SK-N-SH (cell line): Measurements from ENCODE around the gene FBN1. TPM values are rescaled to one million over a fixed set of nuclear protein-coding genes. Genes with fewer than 3 reads are reported as not detected.

Experiments used
- CTCF ChIA-PET: fragments of 300-600, 350-600 bp; formaldehyde crosslinking; extraction: SDS; loops from one replicate; lab custom pipeline; 2021; lab: Yijun Ruan, JAX
- POLR2A ChIA-PET: fragments of 350-600 bp; sonication (Branson Sonifier 250); formaldehyde crosslinking; extraction: SDS; loops from one replicate; lab custom pipeline; 2020; ENCODE audit warnings: antibody characterized with exemption, inconsistent platforms; lab: Yijun Ruan, JAX
- DNase-seq: peaks from one replicate; pipeline ENCODE4 v3.0.0; 2012
- H2AFZ ChIP-seq: fragments of 200-600 bp; sonication (generic); 2 replicates; pipeline ENCODE4 v1.8.1; 2016; ENCODE audit warnings: antibody characterized with exemption, mild to moderate bottlenecking, low read depth
- H3F3A ChIP-seq: fragments of 200-600 bp; sonication (generic); replicated peaks from 2 replicates; pipeline ENCODE3; 2016; ENCODE audit warnings: antibody characterized with exemption, mild to moderate bottlenecking; ENCODE audit not compliant: insufficient read depth
- H3K27ac ChIP-seq, 2 experiments: fragments of 200-500 bp in 1 of 2; fragments of 200-600 bp in 1 of 2; sonication (Bioruptor generic) in 1 of 2; sonication (generic), shearing (Covaris generic) in 1 of 2; 2 replicates each; pipeline versions ENCODE4 v1.5.1 to v1.6.1; 2014 to 2016; ENCODE audit warnings: low read depth in 2 of 2, inconsistent platforms in 1 of 2, low read length in 1 of 2, mild to moderate bottlenecking in 1 of 2, mixed read lengths in 1 of 2
- H3K27me3 ChIP-seq: fragments of 200-600 bp; sonication (generic), shearing (Covaris generic); 2 replicates; pipeline ENCODE4 v1.6.1; 2016; ENCODE audit warnings: mixed run types; ENCODE audit not compliant: insufficient read depth
- H3K36me3 ChIP-seq, 2 experiments: fragments of 200-500 bp in 1 of 2; fragments of 200-600 bp in 1 of 2; sonication (Bioruptor generic) in 1 of 2; sonication (generic) in 1 of 2; replicated peaks in 1 of 2; 2 replicates each; pipeline versions ENCODE3 to v1.5.1; 2014 to 2016; ENCODE audit warnings: low read length in 1 of 2, mild to moderate bottlenecking in 1 of 2; ENCODE audit not compliant: insufficient read depth in 2 of 2, control insufficient read depth in 1 of 2
- H3K4me1 ChIP-seq, 2 experiments: fragments of 200-500 bp in 1 of 2; fragments of 200-600 bp in 1 of 2; sonication (Bioruptor generic) in 1 of 2; sonication (generic), shearing (Covaris generic) in 1 of 2; 2 replicates each; pipeline versions ENCODE4 v1.5.1 to v1.6.1; 2014 to 2016; ENCODE audit warnings: low read depth in 1 of 2, low read length in 1 of 2, mixed run types in 1 of 2; ENCODE audit not compliant: insufficient read depth in 2 of 2, control insufficient read depth in 1 of 2
- H3K4me2 ChIP-seq: fragments of 200-600 bp; sonication (generic), shearing (Covaris generic); 2 replicates; pipeline ENCODE4 v1.6.1; 2017; ENCODE audit warnings: mixed run types
- H3K4me3 ChIP-seq, 2 experiments: fragments of 200-500 bp in 1 of 2; fragments of 200-600 bp in 1 of 2; sonication (Bioruptor generic) in 1 of 2; sonication (generic), shearing (Covaris generic) in 1 of 2; 2 replicates each; pipeline versions ENCODE4 v1.5.1 to v1.8.1; 2014 to 2016; ENCODE audit warnings: low read depth in 2 of 2, inconsistent platforms in 1 of 2, low read length in 1 of 2, mild to moderate bottlenecking in 1 of 2, mixed read lengths in 1 of 2, moderate library complexity in 1 of 2
- H3K79me2 ChIP-seq: fragments of 200-600 bp; sonication (generic); 2 replicates; pipeline ENCODE4 v1.8.1; 2017; ENCODE audit warnings: mild to moderate bottlenecking; ENCODE audit not compliant: insufficient read depth
- H3K9ac ChIP-seq: fragments of 200-600 bp; sonication (generic); 2 replicates; pipeline ENCODE4 v1.6.1; 2017; ENCODE audit warnings: mixed run types
- H3K9me2 ChIP-seq: fragments of 200-600 bp; sonication (generic); 2 replicates; pipeline ENCODE4 v1.6.1; 2017; ENCODE audit warnings: mixed run types
- H3K9me3 ChIP-seq: fragments of 200-600 bp; sonication (generic); 2 replicates; pipeline ENCODE4 v1.6.1; 2017; ENCODE audit warnings: mixed run types, mild to moderate bottlenecking, moderate library complexity
- H4K20me1 ChIP-seq: fragments of 200-600 bp; sonication (generic); 2 replicates; pipeline ENCODE4 v1.6.1; 2017; ENCODE audit warnings: mild to moderate bottlenecking, mixed run types; ENCODE audit not compliant: insufficient read depth
- CHD2 ChIP-seq: fragments of 150-350 bp; IDR thresholded peaks from 2 replicates; pipeline ENCODE4 v1.6.1; 2018; ENCODE audit warnings: low read length; ENCODE audit not compliant: partially characterized antibody
- ELF1 ChIP-seq: IDR thresholded peaks from 2 replicates; pipeline ENCODE4 v1.4.0; 2012
- EP300 ChIP-seq, 2 experiments: IDR thresholded peaks; 2 replicates each; pipeline versions ENCODE4 v1.4.0 to v1.6.1; 2012; ENCODE audit warnings: borderline replicate concordance in 1 of 2, low read depth in 1 of 2, low read length in 1 of 2
- EZH2phosphoT487 ChIP-seq: fragments of 200-600 bp; sonication (generic); IDR thresholded peaks from 2 replicates; pipeline ENCODE4 v1.6.1; 2017; ENCODE audit warnings: low read depth, mixed run types, mild to moderate bottlenecking, antibody characterized with exemption, moderate library complexity, borderline replicate concordance
- FOSL2 ChIP-seq: IDR thresholded peaks from 2 replicates; pipeline ENCODE4 v1.4.0; 2012; ENCODE audit warnings: low read depth, mild to moderate bottlenecking, moderate library complexity, borderline replicate concordance
- FOXM1 ChIP-seq: IDR thresholded peaks from 2 replicates; pipeline ENCODE4 v1.4.0; 2012; ENCODE audit warnings: low read depth, mild to moderate bottlenecking
- GABPA ChIP-seq: IDR thresholded peaks from 2 replicates; pipeline ENCODE4 v1.4.0; 2012; ENCODE audit warnings: low read depth, mild to moderate bottlenecking
- GATA2 ChIP-seq: sonication (generic); formaldehyde crosslinking; IDR thresholded peaks from 2 replicates; pipeline ENCODE4 v1.5.0; 2020; ENCODE audit warnings: mild to moderate bottlenecking, missing genetic modification reagents
- JUND ChIP-seq: IDR thresholded peaks from 2 replicates; pipeline ENCODE4 v1.4.0; 2012
- MXI1 ChIP-seq: IDR thresholded peaks from 2 replicates; pipeline ENCODE4 v1.6.1; 2012; ENCODE audit warnings: mild to moderate bottlenecking, low read depth, low read length, improper control_type of control experiment
- NFIC ChIP-seq: IDR thresholded peaks from 2 replicates; pipeline ENCODE4 v1.4.0; 2012; ENCODE audit warnings: borderline replicate concordance
- NRF1 ChIP-seq: IDR thresholded peaks from 2 replicates; pipeline ENCODE4 v1.6.1; 2012; ENCODE audit warnings: low read depth, mild to moderate bottlenecking, low read length
- RAD21 ChIP-seq: IDR thresholded peaks from 2 replicates; pipeline ENCODE4 v1.6.1; 2012; ENCODE audit warnings: mild to moderate bottlenecking, low read length
- RFX5 ChIP-seq: IDR thresholded peaks from 2 replicates; pipeline ENCODE4 v1.6.1; 2012; ENCODE audit warnings: mild to moderate bottlenecking, improper control_type of control experiment, low read length
- RXRA ChIP-seq: IDR thresholded peaks from 2 replicates; pipeline ENCODE4 v1.4.0; 2012; ENCODE audit warnings: low read depth, mild to moderate bottlenecking, borderline replicate concordance
- SIN3A ChIP-seq: IDR thresholded peaks from 2 replicates; pipeline ENCODE4 v1.6.1; 2012; ENCODE audit warnings: low read depth, mild to moderate bottlenecking, low read length, moderate library complexity, borderline replicate concordance
- TAF1 ChIP-seq: IDR thresholded peaks from 2 replicates; pipeline ENCODE4 v1.6.1; 2012; ENCODE audit warnings: low read depth, mild to moderate bottlenecking, low read length, moderate library complexity, borderline replicate concordance
- WGBS: methylation state at CpG from one replicate; pipeline ENCODE4 v1.1.6; 2017; ENCODE audit warnings: low lambda C conversion rate; 5-methylcytosine and 5-hydroxymethylcytosine counted together
- polyA plus RNA-seq, 3 experiments: library from polyadenylated mRNA; depleted of rRNA; stranded (reverse); fragments of >200 nt; gene quantifications; 2 replicates each; pipeline ENCODE4 v1.2.3, GENCODE V29; 2012
- TF ChIP-seq, protein P1 (sequence below): IDR thresholded peaks from 2 replicates; pipeline ENCODE4 v1.4.0; 2012; ENCODE audit warnings: low read depth, borderline replicate concordance
- TF ChIP-seq, protein P2 (sequence below): fragments of 200-600 bp; sonication (generic); IDR thresholded peaks from 2 replicates; pipeline ENCODE4 v1.6.1; 2017; ENCODE audit warnings: antibody characterized with exemption, mild to moderate bottlenecking, moderate library complexity
- TF ChIP-seq, protein P3 (sequence below): IDR thresholded peaks from 2 replicates; pipeline ENCODE4; 2012
- TF ChIP-seq, protein P4 (sequence below): fragments of 150-350 bp; IDR thresholded peaks from 2 replicates; pipeline ENCODE4 v1.6.1; 2017; ENCODE audit warnings: antibody characterized with exemption, low read length, low read depth, borderline replicate concordance

FBN1 gene
- polyA plus RNA-seq, 1 of the 3 experiments (the other 2 are of a cell fraction): 248 TPM

DNA sequence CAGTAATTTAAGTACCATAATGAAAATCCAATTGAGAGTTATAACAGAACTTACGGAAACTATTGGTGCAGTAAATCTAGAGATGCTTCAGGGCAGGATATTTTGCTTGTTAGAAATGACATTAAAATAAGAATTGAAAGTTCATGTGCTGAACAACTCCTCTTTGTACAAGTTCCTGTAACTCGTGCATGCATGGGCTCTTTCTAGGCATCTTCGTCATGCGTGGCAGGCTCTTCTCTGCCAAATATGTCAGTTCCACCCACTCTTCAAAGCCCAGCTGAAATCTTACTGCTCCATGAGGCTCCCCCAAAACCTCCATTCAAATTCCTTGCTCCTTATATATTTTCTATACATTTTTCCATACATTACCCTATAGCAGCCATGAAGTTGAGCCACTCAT, 48.7 kb downstream of the FBN1 start (continued):
- TF ChIP-seq, protein P1, sequence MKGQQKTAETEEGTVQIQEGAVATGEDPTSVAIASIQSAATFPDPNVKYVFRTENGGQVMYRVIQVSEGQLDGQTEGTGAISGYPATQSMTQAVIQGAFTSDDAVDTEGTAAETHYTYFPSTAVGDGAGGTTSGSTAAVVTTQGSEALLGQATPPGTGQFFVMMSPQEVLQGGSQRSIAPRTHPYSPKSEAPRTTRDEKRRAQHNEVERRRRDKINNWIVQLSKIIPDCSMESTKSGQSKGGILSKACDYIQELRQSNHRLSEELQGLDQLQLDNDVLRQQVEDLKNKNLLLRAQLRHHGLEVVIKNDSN: no peak
- no peak for TF ChIP-seq EZH2phosphoT487
- TF ChIP-seq GABPA: no peak
- TF ChIP-seq ELF1: no peak
- no peak for TF ChIP-seq SIN3A
- TF ChIP-seq MXI1: no peak
- no peak for TF ChIP-seq EP300 (IDR thresholded peaks at IDR 0.05; ENCODE audit: borderline replicate concordance in 1 of 2, low read depth in 1 of 2, low read length in 1 of 2)

DNA sequence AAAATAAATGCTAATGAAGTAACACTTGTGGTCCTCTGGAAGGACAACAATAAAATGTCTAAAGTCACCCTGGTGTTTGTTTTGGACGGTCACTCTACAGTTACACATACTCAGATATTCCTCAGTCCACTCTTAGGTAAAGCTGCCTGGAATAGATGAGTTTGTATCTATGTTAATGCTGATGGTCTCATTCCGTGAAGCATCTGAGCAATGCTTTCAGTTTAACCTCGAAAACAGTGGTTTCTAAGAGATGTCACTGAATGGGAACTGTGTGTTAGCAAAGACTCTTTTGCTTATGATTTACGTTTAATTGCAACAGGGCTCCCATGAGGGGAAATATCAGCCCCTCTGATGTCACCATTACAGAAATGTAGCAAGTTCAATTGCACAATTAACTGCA, 49.1 kb downstream of the FBN1 start:
- Histone ChIP-seq H3K4me3 (no peak overlapping the region), H3K4me1 (peaks cover 0 to 23% of the 10 kb centered on the region in 2 experiments; a peak in 3 of 4 replicates), H3K9ac (no peak overlapping the region), H3K79me2 (peaks cover 94% of the 10 kb centered on the region), H4K20me1 (peaks cover 4% of the 10 kb centered on the region), H3K4me2 (no peak overlapping the region), H2AFZ (no peak overlapping the region), H3K27me3 (no peaks in the 10 kb centered on the region), H3K27ac (no peak overlapping the region), H3K9me2 (no peaks in the 10 kb centered on the region), H3K36me3 (peaks cover 69 to 85% of the 10 kb centered on the region in 2 experiments), H3K9me3 (no peaks in the 10 kb centered on the region), H3F3A (peaks cover 39% of the 10 kb centered on the region)
- no peak for TF ChIP-seq GATA2 (CRISPR knock-in tag)
- POLR2A ChIA-PET: no interaction called here
- 82% methylated on average over 4 of the region's 4 CpGs for WGBS
- DNase-seq: no peak
- CTCF ChIA-PET: no interaction called here

DNA sequence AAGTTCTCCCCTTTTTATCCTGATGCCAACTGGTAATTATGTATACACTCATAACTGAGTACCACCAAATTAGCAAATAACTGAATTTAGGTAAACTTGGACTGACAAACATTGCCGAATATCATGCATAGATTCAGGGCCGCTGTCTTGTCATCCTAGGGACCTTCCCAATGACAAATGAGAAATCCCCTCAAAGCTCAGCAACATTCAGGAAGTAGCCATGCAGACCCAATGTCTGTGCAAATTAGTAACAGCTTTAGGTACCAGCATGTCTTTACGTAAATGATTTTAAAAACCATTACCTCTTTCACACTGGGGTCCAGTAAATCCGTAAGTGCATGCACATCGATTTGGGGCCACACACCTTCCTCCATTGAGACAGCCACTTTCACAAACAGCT, 49.5 kb downstream of the FBN1 start:
- Histone ChIP-seq H3K4me1 (peaks cover 0 to 23% of the 10 kb centered on the region in 2 experiments; a peak in 3 of 4 replicates), H3K4me2 (no peak overlapping the region)
- WGBS: 96% methylated on average over 5 of the region's 5 CpGs
- no peak for TF ChIP-seq NFIC
- TF ChIP-seq JUND: no peak
- TF ChIP-seq FOSL2: no peak
- no peak for TF ChIP-seq FOXM1
- TF ChIP-seq, protein P2, sequence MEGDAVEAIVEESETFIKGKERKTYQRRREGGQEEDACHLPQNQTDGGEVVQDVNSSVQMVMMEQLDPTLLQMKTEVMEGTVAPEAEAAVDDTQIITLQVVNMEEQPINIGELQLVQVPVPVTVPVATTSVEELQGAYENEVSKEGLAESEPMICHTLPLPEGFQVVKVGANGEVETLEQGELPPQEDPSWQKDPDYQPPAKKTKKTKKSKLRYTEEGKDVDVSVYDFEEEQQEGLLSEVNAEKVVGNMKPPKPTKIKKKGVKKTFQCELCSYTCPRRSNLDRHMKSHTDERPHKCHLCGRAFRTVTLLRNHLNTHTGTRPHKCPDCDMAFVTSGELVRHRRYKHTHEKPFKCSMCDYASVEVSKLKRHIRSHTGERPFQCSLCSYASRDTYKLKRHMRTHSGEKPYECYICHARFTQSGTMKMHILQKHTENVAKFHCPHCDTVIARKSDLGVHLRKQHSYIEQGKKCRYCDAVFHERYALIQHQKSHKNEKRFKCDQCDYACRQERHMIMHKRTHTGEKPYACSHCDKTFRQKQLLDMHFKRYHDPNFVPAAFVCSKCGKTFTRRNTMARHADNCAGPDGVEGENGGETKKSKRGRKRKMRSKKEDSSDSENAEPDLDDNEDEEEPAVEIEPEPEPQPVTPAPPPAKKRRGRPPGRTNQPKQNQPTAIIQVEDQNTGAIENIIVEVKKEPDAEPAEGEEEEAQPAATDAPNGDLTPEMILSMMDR: no peak
- TF ChIP-seq NRF1: no peak
- TF ChIP-seq, protein P1: no peak
- TF ChIP-seq TAF1: no peak
- no peak for TF ChIP-seq EZH2phosphoT487
- TF ChIP-seq, protein P3, sequence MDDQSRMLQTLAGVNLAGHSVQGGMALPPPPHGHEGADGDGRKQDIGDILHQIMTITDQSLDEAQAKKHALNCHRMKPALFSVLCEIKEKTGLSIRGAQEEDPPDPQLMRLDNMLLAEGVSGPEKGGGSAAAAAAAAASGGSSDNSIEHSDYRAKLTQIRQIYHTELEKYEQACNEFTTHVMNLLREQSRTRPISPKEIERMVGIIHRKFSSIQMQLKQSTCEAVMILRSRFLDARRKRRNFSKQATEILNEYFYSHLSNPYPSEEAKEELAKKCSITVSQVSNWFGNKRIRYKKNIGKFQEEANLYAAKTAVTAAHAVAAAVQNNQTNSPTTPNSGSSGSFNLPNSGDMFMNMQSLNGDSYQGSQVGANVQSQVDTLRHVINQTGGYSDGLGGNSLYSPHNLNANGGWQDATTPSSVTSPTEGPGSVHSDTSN: no peak
- TF ChIP-seq RAD21: no peak
- no peak for TF ChIP-seq CHD2
- no peak for TF ChIP-seq RXRA
- TF ChIP-seq, protein P4, sequence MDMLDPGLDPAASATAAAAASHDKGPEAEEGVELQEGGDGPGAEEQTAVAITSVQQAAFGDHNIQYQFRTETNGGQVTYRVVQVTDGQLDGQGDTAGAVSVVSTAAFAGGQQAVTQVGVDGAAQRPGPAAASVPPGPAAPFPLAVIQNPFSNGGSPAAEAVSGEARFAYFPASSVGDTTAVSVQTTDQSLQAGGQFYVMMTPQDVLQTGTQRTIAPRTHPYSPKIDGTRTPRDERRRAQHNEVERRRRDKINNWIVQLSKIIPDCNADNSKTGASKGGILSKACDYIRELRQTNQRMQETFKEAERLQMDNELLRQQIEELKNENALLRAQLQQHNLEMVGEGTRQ: no peak
- TF ChIP-seq RFX5: no peak
- TF ChIP-seq, all 33 proteins: peak for 0
- H3K4me3 ChIP-seq: no peak overlapping the region
- no peaks in the 10 kb centered on the region for H3K27me3 ChIP-seq
- peaks cover 4% of the 10 kb centered on the region; the same call in 1 of the 2 replicates for H4K20me1 ChIP-seq
- CTCF ChIA-PET: no interaction called here
- peaks cover 43% of the 10 kb centered on the region for H3F3A ChIP-seq
- no peaks in the 10 kb centered on the region for H3K9me2 ChIP-seq
- H3K27ac ChIP-seq: peak overlapping the region in 1 of 2 experiments; percentile 96; a peak in 1 of 4 replicates
- H3K79me2 ChIP-seq: peaks cover 94% of the 10 kb centered on the region
- DNase-seq: no peak
- H3K9me3 ChIP-seq: no peaks in the 10 kb centered on the region
- H3K36me3 ChIP-seq: peaks cover 74 to 85% of the 10 kb centered on the region in 2 experiments
- H2AFZ ChIP-seq: no peak overlapping the region
- no peak overlapping the region for H3K9ac ChIP-seq
- POLR2A ChIA-PET: no interaction called here
